SK-N-SH (cell line): ENCODE measurements around the gene DGCR6L. TPM values are rescaled to one million over a fixed set of nuclear protein-coding genes. Genes with fewer than 3 reads are reported as not detected.
"Not testable (repeated sequence)": the region's sequence is repeated elsewhere in the genome, so short reads cannot be mapped to it uniquely, and the experiment has no call there.

Experiments used
- CTCF ChIA-PET: fragments of 300-600, 350-600 bp; formaldehyde crosslinking; extraction: SDS; loops from one replicate; lab custom pipeline; 2021; lab: Yijun Ruan, JAX
- POLR2A ChIA-PET: fragments of 350-600 bp; sonication (Branson Sonifier 250); formaldehyde crosslinking; extraction: SDS; loops from one replicate; lab custom pipeline; 2020; ENCODE audit warnings: antibody characterized with exemption, inconsistent platforms; lab: Yijun Ruan, JAX
- DNase-seq: peaks from one replicate; pipeline ENCODE4 v3.0.0; 2012
- H2AFZ ChIP-seq: fragments of 200-600 bp; sonication (generic); 2 replicates; pipeline ENCODE4 v1.8.1; 2016; ENCODE audit warnings: antibody characterized with exemption, mild to moderate bottlenecking, low read depth
- H3F3A ChIP-seq: fragments of 200-600 bp; sonication (generic); replicated peaks from 2 replicates; pipeline ENCODE3; 2016; ENCODE audit warnings: antibody characterized with exemption, mild to moderate bottlenecking; ENCODE audit not compliant: insufficient read depth
- H3K27ac ChIP-seq, 2 experiments: fragments of 200-500 bp in 1 of 2; fragments of 200-600 bp in 1 of 2; sonication (Bioruptor generic) in 1 of 2; sonication (generic), shearing (Covaris generic) in 1 of 2; 2 replicates each; pipeline versions ENCODE4 v1.5.1 to v1.6.1; 2014 to 2016; ENCODE audit warnings: low read depth in 2 of 2, inconsistent platforms in 1 of 2, low read length in 1 of 2, mild to moderate bottlenecking in 1 of 2, mixed read lengths in 1 of 2
- H3K27me3 ChIP-seq: fragments of 200-600 bp; sonication (generic), shearing (Covaris generic); 2 replicates; pipeline ENCODE4 v1.6.1; 2016; ENCODE audit warnings: mixed run types; ENCODE audit not compliant: insufficient read depth
- H3K36me3 ChIP-seq, 2 experiments: fragments of 200-500 bp in 1 of 2; fragments of 200-600 bp in 1 of 2; sonication (Bioruptor generic) in 1 of 2; sonication (generic) in 1 of 2; replicated peaks in 1 of 2; 2 replicates each; pipeline versions ENCODE3 to v1.5.1; 2014 to 2016; ENCODE audit warnings: low read length in 1 of 2, mild to moderate bottlenecking in 1 of 2; ENCODE audit not compliant: insufficient read depth in 2 of 2, control insufficient read depth in 1 of 2
- H3K4me1 ChIP-seq, 2 experiments: fragments of 200-500 bp in 1 of 2; fragments of 200-600 bp in 1 of 2; sonication (Bioruptor generic) in 1 of 2; sonication (generic), shearing (Covaris generic) in 1 of 2; 2 replicates each; pipeline versions ENCODE4 v1.5.1 to v1.6.1; 2014 to 2016; ENCODE audit warnings: low read depth in 1 of 2, low read length in 1 of 2, mixed run types in 1 of 2; ENCODE audit not compliant: insufficient read depth in 2 of 2, control insufficient read depth in 1 of 2
- H3K4me2 ChIP-seq: fragments of 200-600 bp; sonication (generic), shearing (Covaris generic); 2 replicates; pipeline ENCODE4 v1.6.1; 2017; ENCODE audit warnings: mixed run types
- H3K4me3 ChIP-seq, 2 experiments: fragments of 200-500 bp in 1 of 2; fragments of 200-600 bp in 1 of 2; sonication (Bioruptor generic) in 1 of 2; sonication (generic), shearing (Covaris generic) in 1 of 2; 2 replicates each; pipeline versions ENCODE4 v1.5.1 to v1.8.1; 2014 to 2016; ENCODE audit warnings: low read depth in 2 of 2, inconsistent platforms in 1 of 2, low read length in 1 of 2, mild to moderate bottlenecking in 1 of 2, mixed read lengths in 1 of 2, moderate library complexity in 1 of 2
- H3K79me2 ChIP-seq: fragments of 200-600 bp; sonication (generic); 2 replicates; pipeline ENCODE4 v1.8.1; 2017; ENCODE audit warnings: mild to moderate bottlenecking; ENCODE audit not compliant: insufficient read depth
- H3K9ac ChIP-seq: fragments of 200-600 bp; sonication (generic); 2 replicates; pipeline ENCODE4 v1.6.1; 2017; ENCODE audit warnings: mixed run types
- H3K9me2 ChIP-seq: fragments of 200-600 bp; sonication (generic); 2 replicates; pipeline ENCODE4 v1.6.1; 2017; ENCODE audit warnings: mixed run types
- H3K9me3 ChIP-seq: fragments of 200-600 bp; sonication (generic); 2 replicates; pipeline ENCODE4 v1.6.1; 2017; ENCODE audit warnings: mixed run types, mild to moderate bottlenecking, moderate library complexity
- H4K20me1 ChIP-seq: fragments of 200-600 bp; sonication (generic); 2 replicates; pipeline ENCODE4 v1.6.1; 2017; ENCODE audit warnings: mild to moderate bottlenecking, mixed run types; ENCODE audit not compliant: insufficient read depth
- GATA2 ChIP-seq: sonication (generic); formaldehyde crosslinking; IDR thresholded peaks from 2 replicates; pipeline ENCODE4 v1.5.0; 2020; ENCODE audit warnings: mild to moderate bottlenecking, missing genetic modification reagents
- MAX ChIP-seq: IDR thresholded peaks from 2 replicates; pipeline ENCODE4 v1.4.0; 2012; ENCODE audit warnings: low read depth
- MXI1 ChIP-seq: IDR thresholded peaks from 2 replicates; pipeline ENCODE4 v1.6.1; 2012; ENCODE audit warnings: mild to moderate bottlenecking, low read depth, low read length, improper control_type of control experiment
- RAD21 ChIP-seq: IDR thresholded peaks from 2 replicates; pipeline ENCODE4 v1.6.1; 2012; ENCODE audit warnings: mild to moderate bottlenecking, low read length
- RCOR1 ChIP-seq: fragments of 150-350 bp; IDR thresholded peaks from 2 replicates; pipeline ENCODE4 v1.6.1; 2017; ENCODE audit warnings: antibody characterized with exemption, low read length
- RXRA ChIP-seq: IDR thresholded peaks from 2 replicates; pipeline ENCODE4 v1.4.0; 2012; ENCODE audit warnings: low read depth, mild to moderate bottlenecking, borderline replicate concordance
- SMC3 ChIP-seq: IDR thresholded peaks from 2 replicates; pipeline ENCODE4 v1.6.1; 2012; ENCODE audit warnings: low read depth, low read length, improper control_type of control experiment
- YY1 ChIP-seq: IDR thresholded peaks from 2 replicates; pipeline ENCODE4 v1.4.0; 2012; ENCODE audit warnings: low read depth, mild to moderate bottlenecking
- WGBS: methylation state at CpG from one replicate; pipeline ENCODE4 v1.1.6; 2017; ENCODE audit warnings: low lambda C conversion rate; 5-methylcytosine and 5-hydroxymethylcytosine counted together
- polyA plus RNA-seq, 3 experiments: library from polyadenylated mRNA; depleted of rRNA; stranded (reverse); fragments of >200 nt; gene quantifications; 2 replicates each; pipeline ENCODE4 v1.2.3, GENCODE V29; 2012
- TF ChIP-seq, protein P1 (sequence below): IDR thresholded peaks from 2 replicates; pipeline ENCODE4 v1.4.0; 2012; ENCODE audit warnings: low read depth, borderline replicate concordance
- TF ChIP-seq, protein P2 (sequence below): fragments of 200-600 bp; sonication (generic); IDR thresholded peaks from 2 replicates; pipeline ENCODE4 v1.6.1; 2017; ENCODE audit warnings: antibody characterized with exemption, mild to moderate bottlenecking, moderate library complexity
- TF ChIP-seq, protein P3 (sequence below): IDR thresholded peaks from 2 replicates; pipeline ENCODE4; 2012

Gene DGCR6L
- polyA plus RNA-seq, 1 of the 3 experiments (the other 2 are of a cell fraction) = 59.8 TPM

DNA sequence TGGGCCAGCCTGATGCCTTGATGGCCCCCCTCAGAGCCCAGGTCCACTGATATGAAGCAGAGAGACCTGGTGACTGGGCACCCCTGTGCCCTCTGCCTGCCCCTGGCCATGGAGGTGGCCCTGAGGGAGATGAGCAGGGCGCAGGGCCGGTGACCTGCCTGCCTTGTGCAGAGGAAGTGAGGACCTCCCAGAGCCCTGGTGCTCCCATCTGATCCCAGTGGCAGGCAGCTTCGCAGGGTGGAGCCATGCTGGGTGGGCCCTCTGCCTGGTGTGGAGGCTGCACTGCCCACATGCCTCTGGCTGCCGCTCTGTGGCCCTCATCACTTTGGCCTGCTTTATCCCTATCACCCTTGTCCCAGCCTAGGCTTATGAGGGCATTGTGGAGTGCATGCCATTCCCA, 50.7 kb downstream of the DGCR6L start:
- peaks cover 0 to 26% of the 10 kb centered on the region in 2 experiments; a peak in 1 of 4 replicates for H3K4me1 ChIP-seq
- H2AFZ ChIP-seq = not testable (repeated sequence)

DNA sequence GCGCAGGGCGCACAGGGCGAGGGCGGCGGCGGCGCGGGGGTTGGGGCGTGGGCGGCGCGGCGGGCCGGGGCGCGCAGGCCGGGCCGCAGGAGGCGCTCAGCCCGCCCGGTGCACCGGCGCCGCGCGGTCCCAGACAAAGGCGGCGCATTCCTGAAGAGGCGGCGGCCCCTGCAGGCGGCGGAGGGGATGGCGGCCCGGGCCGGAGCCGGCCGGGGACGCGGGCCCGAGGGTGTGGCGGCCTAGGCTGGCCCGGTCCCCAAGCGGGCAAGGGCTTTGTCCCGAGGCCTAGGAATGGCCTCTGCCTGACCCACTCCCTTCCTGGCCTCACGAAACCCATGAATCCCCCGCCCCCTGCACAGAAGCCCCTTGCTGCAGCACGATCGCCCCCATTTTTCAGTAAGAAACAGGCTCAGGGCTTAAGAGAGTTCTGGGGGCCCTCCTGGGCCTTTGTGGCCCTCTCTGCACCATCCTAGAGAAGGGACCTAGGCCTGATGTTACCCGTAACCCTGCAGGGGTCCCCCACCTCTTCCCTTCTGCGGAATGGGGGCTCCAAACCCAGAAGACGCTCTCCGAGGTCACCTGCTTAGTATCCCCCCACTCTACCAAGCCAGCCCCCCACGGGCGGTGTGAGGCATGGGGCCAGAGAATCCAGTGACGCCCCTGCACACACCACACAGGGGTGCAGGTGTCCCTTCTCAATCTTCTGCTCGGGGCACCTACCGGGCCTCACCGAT, 51.4 kb downstream of the DGCR6L start, which contains the start of gene RTN4R:
Gene RTN4R (minus strand): TSS at position 40 of the 734 bp plus-strand sequence. CDS start 226 bp downstream, outside the sequence.
- H3K9me2 ChIP-seq = no peaks in the 10 kb centered on the region
- peak within 1 kb of the TSS; percentile 62; the same call in 1 of the 2 replicates for H3K4me2 ChIP-seq
- no peak within 1 kb of the TSS for H3K9ac ChIP-seq
- 64% methylated on average over 7 of the region's 58 CpGs for WGBS
- no peaks in the 10 kb centered on the region for H3K9me3 ChIP-seq
- H4K20me1 ChIP-seq = no peaks in the 10 kb centered on the region
- no peaks in the 10 kb centered on the region for H3K36me3 ChIP-seq
- ChIA-PET CTCF (interaction anchor here (0.6 to 1.5 kb wide), 5 partner anchors 16 to 114 kb away, joined by 3 to 8 read pairs (median 4); no protein-coding TSS in a partner anchor), POLR2A (no interaction called here)
- H3K4me3 ChIP-seq = peak within 1 kb of the TSS; percentile 29 to 47; a peak in 3 of 4 replicates
- peak; percentile 90 for DNase-seq
- peak within 1 kb of the TSS; percentile 46; the same call in 1 of the 2 replicates for H2AFZ ChIP-seq
- no peaks in the 10 kb centered on the region for H3F3A ChIP-seq
- no peak within 1 kb of the TSS; a peak in 1 of 4 replicates for H3K27ac ChIP-seq
- H3K4me1 ChIP-seq = peaks cover 0 to 26% of the 10 kb centered on the region in 2 experiments; a peak in 1 of 4 replicates
- H3K79me2 ChIP-seq = no peaks in the 10 kb centered on the region
- TF ChIP-seq RXRA (no peak), YY1 (no peak), SMC3 (peak; percentile 72), MXI1 (no peak), MAX (no peak), GATA2 (CRISPR knock-in tag) (no peak), RAD21 (peak; percentile 77), RCOR1 (no peak)
- TF ChIP-seq, protein P1, sequence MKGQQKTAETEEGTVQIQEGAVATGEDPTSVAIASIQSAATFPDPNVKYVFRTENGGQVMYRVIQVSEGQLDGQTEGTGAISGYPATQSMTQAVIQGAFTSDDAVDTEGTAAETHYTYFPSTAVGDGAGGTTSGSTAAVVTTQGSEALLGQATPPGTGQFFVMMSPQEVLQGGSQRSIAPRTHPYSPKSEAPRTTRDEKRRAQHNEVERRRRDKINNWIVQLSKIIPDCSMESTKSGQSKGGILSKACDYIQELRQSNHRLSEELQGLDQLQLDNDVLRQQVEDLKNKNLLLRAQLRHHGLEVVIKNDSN = no peak
- TF ChIP-seq, protein P2, sequence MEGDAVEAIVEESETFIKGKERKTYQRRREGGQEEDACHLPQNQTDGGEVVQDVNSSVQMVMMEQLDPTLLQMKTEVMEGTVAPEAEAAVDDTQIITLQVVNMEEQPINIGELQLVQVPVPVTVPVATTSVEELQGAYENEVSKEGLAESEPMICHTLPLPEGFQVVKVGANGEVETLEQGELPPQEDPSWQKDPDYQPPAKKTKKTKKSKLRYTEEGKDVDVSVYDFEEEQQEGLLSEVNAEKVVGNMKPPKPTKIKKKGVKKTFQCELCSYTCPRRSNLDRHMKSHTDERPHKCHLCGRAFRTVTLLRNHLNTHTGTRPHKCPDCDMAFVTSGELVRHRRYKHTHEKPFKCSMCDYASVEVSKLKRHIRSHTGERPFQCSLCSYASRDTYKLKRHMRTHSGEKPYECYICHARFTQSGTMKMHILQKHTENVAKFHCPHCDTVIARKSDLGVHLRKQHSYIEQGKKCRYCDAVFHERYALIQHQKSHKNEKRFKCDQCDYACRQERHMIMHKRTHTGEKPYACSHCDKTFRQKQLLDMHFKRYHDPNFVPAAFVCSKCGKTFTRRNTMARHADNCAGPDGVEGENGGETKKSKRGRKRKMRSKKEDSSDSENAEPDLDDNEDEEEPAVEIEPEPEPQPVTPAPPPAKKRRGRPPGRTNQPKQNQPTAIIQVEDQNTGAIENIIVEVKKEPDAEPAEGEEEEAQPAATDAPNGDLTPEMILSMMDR = peak; percentile 51
- TF ChIP-seq, protein P3, sequence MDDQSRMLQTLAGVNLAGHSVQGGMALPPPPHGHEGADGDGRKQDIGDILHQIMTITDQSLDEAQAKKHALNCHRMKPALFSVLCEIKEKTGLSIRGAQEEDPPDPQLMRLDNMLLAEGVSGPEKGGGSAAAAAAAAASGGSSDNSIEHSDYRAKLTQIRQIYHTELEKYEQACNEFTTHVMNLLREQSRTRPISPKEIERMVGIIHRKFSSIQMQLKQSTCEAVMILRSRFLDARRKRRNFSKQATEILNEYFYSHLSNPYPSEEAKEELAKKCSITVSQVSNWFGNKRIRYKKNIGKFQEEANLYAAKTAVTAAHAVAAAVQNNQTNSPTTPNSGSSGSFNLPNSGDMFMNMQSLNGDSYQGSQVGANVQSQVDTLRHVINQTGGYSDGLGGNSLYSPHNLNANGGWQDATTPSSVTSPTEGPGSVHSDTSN = no peak
- H3K27me3 ChIP-seq = no peaks in the 10 kb centered on the region

More for the DNA sequence above, 50.7 kb downstream of the DGCR6L start:
- H3K4me3 ChIP-seq, H3F3A ChIP-seq, H4K20me1 ChIP-seq, H3K36me3 ChIP-seq, H3K79me2 ChIP-seq, H3K9ac ChIP-seq, H3K4me2 ChIP-seq, H3K27ac ChIP-seq, H3K9me2 ChIP-seq, H3K27me3 ChIP-seq, DNase-seq, POLR2A ChIA-PET, H3K9me3 ChIP-seq: not testable (repeated sequence)
- WGBS = 60% methylated on average over 2 of the region's 4 CpGs
- CTCF ChIA-PET = interaction anchor here (0.6 to 1.5 kb wide), 5 partner anchors 15 to 115 kb away, joined by 3 to 8 read pairs (median 4); no protein-coding TSS in a partner anchor
